Activated CD4-positive, CD25-positive, alpha-beta regulatory T cell treated with anti-CD3 and anti-CD28 coated beads, Interleukin-2, amount 50 U/mL, for 24 hours (primary cell): Measurements from ENCODE around the gene OLFML1.
"Not testable (repeated sequence)": the region's sequence is repeated elsewhere in the genome, so short reads cannot be mapped to it uniquely, and the experiment has no call there.

Source experiments
- ATAC-seq, 2 donors: fragments of 150-1000 bp; cut with Tn5 transposase; one replicate each; pipeline ENCODE4 v1.10.0; 2021; ENCODE audit warnings: mild to moderate bottlenecking in 1 of 2, moderate library complexity in 1 of 2

Gene OLFML1

GRCh38 chr11:7513234-7514098 is 28.2 kb downstream of the OLFML1 start, which contains the start of gene PPFIBP2:
TSS of gene PPFIBP2 (plus strand) at chr11:7513999. CDS start at chr11:7549476, 35,477 bp downstream.
- ATAC-seq = peak; percentile 92

- ATAC-seq = peak; percentile 10 to 19
Observed at GRCh38 chr11:7514099-7514591, 28.8 kb downstream of the OLFML1 start.

- ATAC-seq = no peak
Observed at GRCh38 chr11:7515447-7515886, 30.2 kb downstream of the OLFML1 start.

- no peak for ATAC-seq
Observed at GRCh38 chr11:7516475-7516874, 31.2 kb downstream of the OLFML1 start.

- ATAC-seq = not testable (repeated sequence)
Observed at GRCh38 chr11:7517743-7518142, 32.4 kb downstream of the OLFML1 start.

- ATAC-seq = no peak
Observed at GRCh38 chr11:7518811-7519562, 33.7 kb downstream of the OLFML1 start.

GRCh38 chr11:7520011-7520942 is 35.0 kb downstream of the OLFML1 start:
- no peak for ATAC-seq

GRCh38 chr11:7520981-7521487 is 35.7 kb downstream of the OLFML1 start:
- peak; percentile 50 to 53 for ATAC-seq

GRCh38 chr11:7522121-7522520 is 36.8 kb downstream of the OLFML1 start:
- ATAC-seq = no peak

- no peak for ATAC-seq
Observed at GRCh38 chr11:7522546-7522945, 37.2 kb downstream of the OLFML1 start.

- no peak for ATAC-seq
Observed at GRCh38 chr11:7523416-7524210, 38.3 kb downstream of the OLFML1 start.

- ATAC-seq = no peak
Observed at GRCh38 chr11:7524462-7525235, 39.3 kb downstream of the OLFML1 start.

GRCh38 chr11:7525424-7525823 is 40.1 kb downstream of the OLFML1 start:
- no peak for ATAC-seq

- peak; percentile 28 to 36 for ATAC-seq
Observed at GRCh38 chr11:7527029-7527428, 41.7 kb downstream of the OLFML1 start.

- no peak for ATAC-seq
Observed at GRCh38 chr11:7528514-7529049, 43.3 kb downstream of the OLFML1 start.

- no peak for ATAC-seq
Observed at GRCh38 chr11:7530013-7530640, 44.8 kb downstream of the OLFML1 start.

- no peak for ATAC-seq
Observed at GRCh38 chr11:7531011-7531410, 45.7 kb downstream of the OLFML1 start.

GRCh38 chr11:7532405-7533145 is 47.3 kb downstream of the OLFML1 start:
- no peak for ATAC-seq
